SK-N-SH treated with all-trans-retinoic acid at 6 μM for 48 hours (cell line): Measurements from ENCODE around the gene KIAA1958.

ENCODE experiments used
- ESRRG ChIP-seq: fragments of 250-450 bp; sonication (Bioruptor Pico); IDR thresholded peaks from 2 replicates; pipeline ENCODE4 v1.6.1; 2021; ENCODE audit warnings: mild to moderate bottlenecking
- ISL1 ChIP-seq: fragments of 250-450 bp; sonication (Bioruptor Pico); IDR thresholded peaks from 2 replicates; pipeline ENCODE4 v2.1.2; 2022; ENCODE audit warnings: mild to moderate bottlenecking, moderate library complexity
- RARB ChIP-seq: fragments of 250-450 bp; sonication (Bioruptor Pico); IDR thresholded peaks from 2 replicates; pipeline ENCODE4 v1.8.0; 2021; ENCODE audit warnings: mild to moderate bottlenecking, moderate library complexity
- ZFP3 ChIP-seq: fragments of 250-450 bp; sonication (Bioruptor Pico); IDR thresholded peaks from 2 replicates; pipeline ENCODE4 v1.5.0; 2020; ENCODE audit warnings: mild to moderate bottlenecking, moderate library complexity
- ZFP30 ChIP-seq: fragments of 450-650 bp; formaldehyde crosslinking; IDR thresholded peaks from 2 replicates; pipeline ENCODE4 v1.5.0; 2022; ENCODE audit warnings: mild to moderate bottlenecking, moderate library complexity
- TF ChIP-seq, protein P1 (sequence below): fragments of 250-450 bp; sonication (Bioruptor Pico); IDR thresholded peaks from 2 replicates; pipeline ENCODE4 v1.8.0; 2021; ENCODE audit warnings: low read depth, mild to moderate bottlenecking, moderate library complexity, borderline replicate concordance
- TF ChIP-seq, protein P2 (sequence below): fragments of 250-450 bp; sonication (Bioruptor Pico); IDR thresholded peaks from 2 replicates; pipeline ENCODE4 v1.8.0; 2020; ENCODE audit warnings: mild to moderate bottlenecking, moderate library complexity, borderline replicate concordance

DNA sequence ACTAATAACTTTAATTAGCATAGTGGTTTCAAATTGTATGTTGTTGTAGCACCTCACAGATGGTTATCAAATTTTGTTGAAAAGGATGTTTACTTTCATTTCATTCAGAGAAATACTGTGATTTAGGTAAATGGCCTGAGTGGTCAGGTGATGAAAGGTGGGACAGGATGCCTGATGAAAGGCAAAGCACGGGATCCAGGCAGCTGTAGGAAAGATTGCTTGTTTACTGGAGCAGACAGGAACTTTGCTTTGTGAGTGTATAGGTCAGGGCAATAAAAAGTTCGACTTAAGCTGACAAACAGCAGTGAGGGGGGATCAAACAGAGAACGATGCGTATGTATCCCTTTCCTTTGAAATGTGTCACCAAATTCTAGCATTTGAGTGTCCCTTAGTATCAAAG lies 19.0 kb downstream of the KIAA1958 start:
- TF ChIP-seq RARB (CRISPR knock-in tag) (no peak), ZFP30 (CRISPR knock-in tag) (no peak), ZFP3 (CRISPR knock-in tag) (no peak), ESRRG (CRISPR knock-in tag) (no peak), ISL1 (CRISPR knock-in tag) (no peak)
- TF ChIP-seq, protein P1, sequence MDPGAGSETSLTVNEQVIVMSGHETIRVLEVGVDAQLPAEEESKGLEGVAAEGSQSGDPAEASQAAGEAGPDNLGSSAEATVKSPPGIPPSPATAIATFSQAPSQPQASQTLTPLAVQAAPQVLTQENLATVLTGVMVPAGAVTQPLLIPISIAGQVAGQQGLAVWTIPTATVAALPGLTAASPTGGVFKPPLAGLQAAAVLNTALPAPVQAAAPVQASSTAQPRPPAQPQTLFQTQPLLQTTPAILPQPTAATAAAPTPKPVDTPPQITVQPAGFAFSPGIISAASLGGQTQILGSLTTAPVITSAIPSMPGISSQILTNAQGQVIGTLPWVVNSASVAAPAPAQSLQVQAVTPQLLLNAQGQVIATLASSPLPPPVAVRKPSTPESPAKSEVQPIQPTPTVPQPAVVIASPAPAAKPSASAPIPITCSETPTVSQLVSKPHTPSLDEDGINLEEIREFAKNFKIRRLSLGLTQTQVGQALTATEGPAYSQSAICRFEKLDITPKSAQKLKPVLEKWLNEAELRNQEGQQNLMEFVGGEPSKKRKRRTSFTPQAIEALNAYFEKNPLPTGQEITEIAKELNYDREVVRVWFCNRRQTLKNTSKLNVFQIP (CRISPR knock-in tag), result no peak
- TF ChIP-seq, protein P2, sequence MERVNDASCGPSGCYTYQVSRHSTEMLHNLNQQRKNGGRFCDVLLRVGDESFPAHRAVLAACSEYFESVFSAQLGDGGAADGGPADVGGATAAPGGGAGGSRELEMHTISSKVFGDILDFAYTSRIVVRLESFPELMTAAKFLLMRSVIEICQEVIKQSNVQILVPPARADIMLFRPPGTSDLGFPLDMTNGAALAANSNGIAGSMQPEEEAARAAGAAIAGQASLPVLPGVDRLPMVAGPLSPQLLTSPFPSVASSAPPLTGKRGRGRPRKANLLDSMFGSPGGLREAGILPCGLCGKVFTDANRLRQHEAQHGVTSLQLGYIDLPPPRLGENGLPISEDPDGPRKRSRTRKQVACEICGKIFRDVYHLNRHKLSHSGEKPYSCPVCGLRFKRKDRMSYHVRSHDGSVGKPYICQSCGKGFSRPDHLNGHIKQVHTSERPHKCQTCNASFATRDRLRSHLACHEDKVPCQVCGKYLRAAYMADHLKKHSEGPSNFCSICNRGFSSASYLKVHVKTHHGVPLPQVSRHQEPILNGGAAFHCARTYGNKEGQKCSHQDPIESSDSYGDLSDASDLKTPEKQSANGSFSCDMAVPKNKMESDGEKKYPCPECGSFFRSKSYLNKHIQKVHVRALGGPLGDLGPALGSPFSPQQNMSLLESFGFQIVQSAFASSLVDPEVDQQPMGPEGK (CRISPR knock-in tag), result no peak
